ENCODE results near the gene TMOD1.
A peak's percentile ranks its signal among the peaks of the same experiment; 100 is the strongest.

The TMOD1 gene

GRCh38 chr9:97527626-97528528 is 26.4 kb downstream of the TMOD1 start:
- no peaks in the 10 kb centered on the region for H3K36me3 ChIP-seq (ENCODE audit: control insufficient read depth, insufficient read depth, low read length)
- WGBS, 2 experiments = 61 to 64% methylated on average over 18 of the region's 18 CpGs
- H3K27me3 ChIP-seq (ENCODE audit: control insufficient read depth, insufficient read depth, low read length, poor library complexity, severe bottlenecking) = no peaks in the 10 kb centered on the region
- H3K27ac ChIP-seq (ENCODE audit: insufficient read depth, low read depth, low read length, poor library complexity, severe bottlenecking) = peak overlapping the region; percentile 57
- H3K4me3 ChIP-seq (ENCODE audit: insufficient read depth, low read depth, low read length) = no peak overlapping the region
- peaks cover 22% of the 10 kb centered on the region for H3K4me1 ChIP-seq (ENCODE audit: control insufficient read depth, insufficient read depth, low read length)
- no peaks in the 10 kb centered on the region for H3K9me3 ChIP-seq (ENCODE audit: control insufficient read depth, low read length)

GRCh38 chr9:97528529-97529230 is 27.2 kb downstream of the TMOD1 start:
- H3K4me3 ChIP-seq (ENCODE audit: insufficient read depth, low read depth, low read length) = no peak overlapping the region
- H3K27me3 ChIP-seq (ENCODE audit: control insufficient read depth, insufficient read depth, low read length, poor library complexity, severe bottlenecking) = no peaks in the 10 kb centered on the region
- no peaks in the 10 kb centered on the region for H3K36me3 ChIP-seq (ENCODE audit: control insufficient read depth, insufficient read depth, low read length)
- 70 to 72% methylated on average over 8 of the region's 8 CpGs for WGBS, 2 experiments
- peak overlapping the region; percentile 57 for H3K27ac ChIP-seq (ENCODE audit: insufficient read depth, low read depth, low read length, poor library complexity, severe bottlenecking)
- H3K4me1 ChIP-seq (ENCODE audit: control insufficient read depth, insufficient read depth, low read length) = peaks cover 22% of the 10 kb centered on the region
- no peaks in the 10 kb centered on the region for H3K9me3 ChIP-seq (ENCODE audit: control insufficient read depth, low read length)

- WGBS, 2 experiments = 84 to 86% methylated on average over 11 of the region's 11 CpGs
- Histone ChIP-seq H3K9me3 (ENCODE audit: control insufficient read depth, low read length) (no peaks in the 10 kb centered on the region), H3K27me3 (ENCODE audit: control insufficient read depth, insufficient read depth, low read length, poor library complexity, severe bottlenecking) (no peaks in the 10 kb centered on the region), H3K36me3 (ENCODE audit: control insufficient read depth, insufficient read depth, low read length) (no peaks in the 10 kb centered on the region), H3K27ac (ENCODE audit: insufficient read depth, low read depth, low read length, poor library complexity, severe bottlenecking) (no peak overlapping the region), H3K4me3 (ENCODE audit: insufficient read depth, low read depth, low read length) (no peak overlapping the region), H3K4me1 (ENCODE audit: control insufficient read depth, insufficient read depth, low read length) (peaks cover 22% of the 10 kb centered on the region)
These were observed 28.1 kb downstream of the TMOD1 start for GRCh38 chr9:97529363-97530076.

- H3K36me3 ChIP-seq (ENCODE audit: control insufficient read depth, insufficient read depth, low read length) = no peaks in the 10 kb centered on the region
- H3K4me3 ChIP-seq (ENCODE audit: insufficient read depth, low read depth, low read length) = no peak overlapping the region
- H3K4me1 ChIP-seq (ENCODE audit: control insufficient read depth, insufficient read depth, low read length) = peaks cover 28% of the 10 kb centered on the region
- 90% methylated on average over 9 of the region's 9 CpGs for WGBS, 2 experiments
- H3K27me3 ChIP-seq (ENCODE audit: control insufficient read depth, insufficient read depth, low read length, poor library complexity, severe bottlenecking) = no peaks in the 10 kb centered on the region
- H3K9me3 ChIP-seq (ENCODE audit: control insufficient read depth, low read length) = no peaks in the 10 kb centered on the region
- no peak overlapping the region for H3K27ac ChIP-seq (ENCODE audit: insufficient read depth, low read depth, low read length, poor library complexity, severe bottlenecking)
These were observed 30.5 kb downstream of the TMOD1 start for GRCh38 chr9:97531888-97532376.

GRCh38 chr9:97534185-97534584 is 32.7 kb downstream of the TMOD1 start:
- no peaks in the 10 kb centered on the region for H3K36me3 ChIP-seq (ENCODE audit: control insufficient read depth, insufficient read depth, low read length)
- H3K27ac ChIP-seq (ENCODE audit: insufficient read depth, low read depth, low read length, poor library complexity, severe bottlenecking) = no peak overlapping the region
- WGBS, 2 experiments = 89 to 90% methylated on average over 3 of the region's 3 CpGs
- no peaks in the 10 kb centered on the region for H3K9me3 ChIP-seq (ENCODE audit: control insufficient read depth, low read length)
- peaks cover 7% of the 10 kb centered on the region for H3K4me1 ChIP-seq (ENCODE audit: control insufficient read depth, insufficient read depth, low read length)
- H3K27me3 ChIP-seq (ENCODE audit: control insufficient read depth, insufficient read depth, low read length, poor library complexity, severe bottlenecking) = no peaks in the 10 kb centered on the region
- no peak overlapping the region for H3K4me3 ChIP-seq (ENCODE audit: insufficient read depth, low read depth, low read length)

- WGBS, 2 experiments = 94 to 95% methylated on average over 10 of the region's 10 CpGs
- H3K9me3 ChIP-seq (ENCODE audit: control insufficient read depth, low read length) = no peaks in the 10 kb centered on the region
- no peak overlapping the region for H3K27ac ChIP-seq (ENCODE audit: insufficient read depth, low read depth, low read length, poor library complexity, severe bottlenecking)
- H3K4me1 ChIP-seq (ENCODE audit: control insufficient read depth, insufficient read depth, low read length) = peaks cover 6% of the 10 kb centered on the region
- H3K4me3 ChIP-seq (ENCODE audit: insufficient read depth, low read depth, low read length) = no peak overlapping the region
- no peaks in the 10 kb centered on the region for H3K27me3 ChIP-seq (ENCODE audit: control insufficient read depth, insufficient read depth, low read length, poor library complexity, severe bottlenecking)
- H3K36me3 ChIP-seq (ENCODE audit: control insufficient read depth, insufficient read depth, low read length) = no peaks in the 10 kb centered on the region
These were observed 33.6 kb downstream of the TMOD1 start for GRCh38 chr9:97534961-97535594.

GRCh38 chr9:97535771-97536170 is 34.3 kb downstream of the TMOD1 start:
- H3K36me3 ChIP-seq (ENCODE audit: control insufficient read depth, insufficient read depth, low read length) = no peaks in the 10 kb centered on the region
- H3K4me3 ChIP-seq (ENCODE audit: insufficient read depth, low read depth, low read length) = no peak overlapping the region
- no peak overlapping the region for H3K27ac ChIP-seq (ENCODE audit: insufficient read depth, low read depth, low read length, poor library complexity, severe bottlenecking)
- no peaks in the 10 kb centered on the region for H3K9me3 ChIP-seq (ENCODE audit: control insufficient read depth, low read length)
- no peaks in the 10 kb centered on the region for H3K27me3 ChIP-seq (ENCODE audit: control insufficient read depth, insufficient read depth, low read length, poor library complexity, severe bottlenecking)
- H3K4me1 ChIP-seq (ENCODE audit: control insufficient read depth, insufficient read depth, low read length) = peaks cover 6% of the 10 kb centered on the region
- 68 to 72% methylated on average over 5 of the region's 5 CpGs for WGBS, 2 experiments

- 88 to 91% methylated on average over 9 of the region's 9 CpGs for WGBS, 2 experiments
- no peaks in the 10 kb centered on the region for H3K27me3 ChIP-seq (ENCODE audit: control insufficient read depth, insufficient read depth, low read length, poor library complexity, severe bottlenecking)
- H3K27ac ChIP-seq (ENCODE audit: insufficient read depth, low read depth, low read length, poor library complexity, severe bottlenecking) = no peak overlapping the region
- no peaks in the 10 kb centered on the region for H3K36me3 ChIP-seq (ENCODE audit: control insufficient read depth, insufficient read depth, low read length)
- H3K4me3 ChIP-seq (ENCODE audit: insufficient read depth, low read depth, low read length) = no peak overlapping the region
- no peaks in the 10 kb centered on the region for H3K9me3 ChIP-seq (ENCODE audit: control insufficient read depth, low read length)
- peaks cover 6% of the 10 kb centered on the region for H3K4me1 ChIP-seq (ENCODE audit: control insufficient read depth, insufficient read depth, low read length)
These were observed 35.0 kb downstream of the TMOD1 start for GRCh38 chr9:97536480-97536879.

- Histone ChIP-seq H3K36me3 (ENCODE audit: control insufficient read depth, insufficient read depth, low read length) (no peaks in the 10 kb centered on the region), H3K27me3 (ENCODE audit: control insufficient read depth, insufficient read depth, low read length, poor library complexity, severe bottlenecking) (no peaks in the 10 kb centered on the region), H3K27ac (ENCODE audit: insufficient read depth, low read depth, low read length, poor library complexity, severe bottlenecking) (no peak overlapping the region), H3K4me3 (ENCODE audit: insufficient read depth, low read depth, low read length) (no peak overlapping the region), H3K4me1 (ENCODE audit: control insufficient read depth, insufficient read depth, low read length) (no peaks in the 10 kb centered on the region), H3K9me3 (ENCODE audit: control insufficient read depth, low read length) (no peaks in the 10 kb centered on the region)
- WGBS, 2 experiments = 78 to 84% methylated on average over 1 of the region's 1 CpG
These were observed 42.1 kb downstream of the TMOD1 start for GRCh38 chr9:97543561-97543960.
